IPS-15b (cell line): ENCODE measurements around the gene PABPN1L.

Experiments used
- H3K27me3 ChIP-seq: one replicate; pipeline ENCODE4 v1.6.1; 2013; ENCODE audit warnings: low read length; ENCODE audit not compliant: control insufficient read depth, insufficient read depth
- H3K36me3 ChIP-seq: one replicate; pipeline ENCODE4 v1.6.1; 2013; ENCODE audit warnings: low read length; ENCODE audit not compliant: control insufficient read depth, insufficient read depth
- H3K4me1 ChIP-seq: one replicate; pipeline ENCODE4 v1.6.1; 2013; ENCODE audit warnings: mild to moderate bottlenecking, low read length; ENCODE audit not compliant: control insufficient read depth, insufficient read depth
- H3K4me3 ChIP-seq: one replicate; pipeline ENCODE4 v1.5.1; 2013; ENCODE audit warnings: low read depth, low read length
- H3K9ac ChIP-seq: one replicate; pipeline ENCODE4 v1.6.1; 2013; ENCODE audit warnings: low read depth, mild to moderate bottlenecking, low read length
- H3K9me3 ChIP-seq: one replicate; pipeline ENCODE4 v1.6.1; 2013; ENCODE audit warnings: mild to moderate bottlenecking, low read length; ENCODE audit not compliant: control insufficient read depth, insufficient read depth

The PABPN1L gene

DNA sequence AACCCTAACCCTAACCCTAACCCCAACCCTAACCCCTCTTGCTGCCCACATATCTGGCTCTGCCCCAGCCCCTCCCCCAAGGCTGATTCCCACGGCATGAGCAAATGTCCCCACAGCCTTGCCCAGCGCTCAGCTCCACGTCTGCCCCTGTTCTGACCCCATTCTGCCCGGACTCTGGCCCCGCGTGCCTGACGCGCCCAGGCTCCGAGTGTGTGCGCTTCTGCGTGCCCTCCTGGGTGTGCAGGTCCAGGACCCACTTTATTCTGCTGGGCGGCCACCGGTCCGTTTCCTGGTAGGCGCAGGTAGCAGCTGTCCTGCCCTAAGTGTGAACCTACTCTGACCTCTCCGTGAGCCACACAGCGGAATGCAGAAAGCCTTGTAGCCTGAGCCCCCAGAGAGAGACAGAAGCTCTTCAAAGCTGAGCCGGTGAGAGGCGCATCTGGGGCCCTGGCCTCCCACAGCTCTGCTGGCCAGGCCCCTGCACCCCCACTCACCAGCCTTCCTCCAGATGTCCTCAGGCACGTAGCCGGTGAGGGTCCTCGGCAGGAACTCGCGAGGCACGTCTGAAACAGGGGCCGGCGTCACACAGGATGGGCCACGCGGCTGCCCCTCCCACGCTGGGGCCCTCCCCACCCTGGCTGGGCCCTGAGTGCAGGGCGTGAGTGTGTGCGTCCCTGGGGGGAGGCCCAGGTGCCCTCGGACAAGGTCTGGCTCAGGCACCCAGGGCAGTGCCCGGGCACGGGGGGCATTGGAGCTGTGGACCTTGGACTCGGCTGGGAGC, 14.0 kb upstream of the PABPN1L start:
- no peaks in the 10 kb centered on the region for H3K27me3 ChIP-seq
- H3K4me3 ChIP-seq = no peak overlapping the region
- no peak overlapping the region for H3K9ac ChIP-seq
- H3K36me3 ChIP-seq = no peaks in the 10 kb centered on the region
- H3K4me1 ChIP-seq = no peaks in the 10 kb centered on the region
- H3K9me3 ChIP-seq = no peaks in the 10 kb centered on the region

GRCh38 chr16:88879788-88880055, 13.3 kb upstream of the PABPN1L start:
- H3K36me3 ChIP-seq = no peaks in the 10 kb centered on the region

DNA sequence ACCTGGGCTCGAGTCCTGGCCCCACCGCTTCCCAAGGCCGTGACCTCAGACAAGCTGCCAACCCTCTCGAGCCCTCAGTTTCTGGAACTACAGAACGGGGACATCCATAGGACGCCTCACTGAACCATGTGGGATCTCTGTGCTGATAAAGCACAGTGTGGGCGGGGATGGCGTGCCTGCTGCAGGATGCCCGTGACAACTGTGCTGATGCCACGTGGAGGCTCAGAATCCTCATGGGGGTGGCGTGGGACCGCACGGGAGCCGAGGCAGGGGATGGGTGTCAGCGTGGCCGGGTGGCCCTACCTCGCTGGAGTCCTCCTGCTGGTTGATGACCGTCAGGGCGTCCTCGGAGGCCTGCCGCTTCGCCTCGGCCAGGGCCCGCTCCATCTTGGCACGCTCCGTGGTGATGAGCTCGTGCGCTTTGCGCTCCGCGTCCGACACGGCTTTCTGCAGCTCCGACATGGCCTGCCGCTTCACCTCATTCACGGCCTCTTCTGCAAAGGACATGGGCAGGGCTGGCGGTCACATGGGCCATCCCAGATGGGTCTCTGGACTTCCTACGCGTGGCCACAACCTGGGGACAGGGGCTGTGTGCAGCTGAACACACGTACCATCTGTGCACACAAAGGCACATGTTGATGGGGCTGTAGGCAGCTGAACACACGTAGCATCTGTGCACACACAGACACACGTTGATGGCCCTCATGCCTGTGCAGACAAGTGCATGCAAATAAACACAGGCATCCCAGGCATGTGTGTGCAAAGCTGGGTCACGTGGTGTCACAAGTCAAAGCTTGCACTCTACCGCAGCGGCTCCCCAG, 12.7 kb upstream of the PABPN1L start:
- Histone ChIP-seq H3K36me3 (no peaks in the 10 kb centered on the region), H3K9ac (no peak overlapping the region), H3K4me1 (no peaks in the 10 kb centered on the region), H3K27me3 (no peaks in the 10 kb centered on the region), H3K4me3 (no peak overlapping the region), H3K9me3 (no peaks in the 10 kb centered on the region)

More at GRCh38 chr16:88879788-88880055, 13.3 kb upstream of the PABPN1L start:
- Histone ChIP-seq H3K4me3 (no peak overlapping the region), H3K9ac (no peak overlapping the region), H3K27me3 (no peaks in the 10 kb centered on the region), H3K9me3 (no peaks in the 10 kb centered on the region), H3K4me1 (no peaks in the 10 kb centered on the region)

GRCh38 chr16:88878356-88878755, 11.9 kb upstream of the PABPN1L start:
- Histone ChIP-seq H3K4me3 (no peak overlapping the region), H3K4me1 (no peaks in the 10 kb centered on the region), H3K9ac (no peak overlapping the region), H3K9me3 (no peaks in the 10 kb centered on the region), H3K36me3 (no peaks in the 10 kb centered on the region), H3K27me3 (no peaks in the 10 kb centered on the region)

- no peak overlapping the region for H3K4me3 ChIP-seq
- H3K4me1 ChIP-seq = no peaks in the 10 kb centered on the region
- no peaks in the 10 kb centered on the region for H3K36me3 ChIP-seq
- no peaks in the 10 kb centered on the region for H3K27me3 ChIP-seq
- no peak overlapping the region for H3K9ac ChIP-seq
- H3K9me3 ChIP-seq = no peaks in the 10 kb centered on the region
These were observed 11.3 kb upstream of the PABPN1L start for GRCh38 chr16:88877564-88878289.

DNA sequence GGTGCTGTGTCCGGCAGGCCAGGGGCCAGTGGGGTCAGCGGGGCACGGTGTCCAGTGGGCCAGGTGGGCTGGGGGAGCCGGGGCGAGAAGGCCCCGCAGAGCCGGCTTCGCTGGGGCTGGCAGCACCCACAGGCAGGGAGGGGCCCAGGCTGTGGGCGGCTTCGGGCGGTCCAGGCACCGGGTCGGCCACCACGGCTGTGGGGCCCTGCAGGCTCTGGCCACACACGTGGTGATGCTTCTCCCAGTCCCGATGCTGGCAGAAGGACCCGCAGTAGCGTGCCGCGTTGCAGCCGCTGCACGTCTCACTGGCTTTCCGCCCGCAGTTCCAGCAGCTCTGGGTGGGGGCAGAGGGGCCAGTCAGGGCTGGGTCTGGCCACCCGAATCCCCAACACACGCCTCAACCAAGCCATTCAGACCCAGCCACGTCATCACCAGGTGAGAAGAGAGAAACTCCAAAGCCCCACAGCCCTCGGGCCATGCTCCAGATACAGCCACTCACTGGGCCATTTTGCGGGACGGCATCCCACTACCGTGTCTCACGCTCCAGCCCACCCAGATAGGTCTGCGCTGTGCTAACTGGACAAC, 10.6 kb upstream of the PABPN1L start:
- H3K9ac ChIP-seq = no peak overlapping the region
- H3K4me1 ChIP-seq = no peaks in the 10 kb centered on the region
- no peaks in the 10 kb centered on the region for H3K27me3 ChIP-seq
- H3K4me3 ChIP-seq = no peak overlapping the region
- no peaks in the 10 kb centered on the region for H3K36me3 ChIP-seq
- H3K9me3 ChIP-seq = no peaks in the 10 kb centered on the region

- Histone ChIP-seq H3K4me1 (no peaks in the 10 kb centered on the region), H3K27me3 (no peaks in the 10 kb centered on the region), H3K9me3 (no peaks in the 10 kb centered on the region), H3K36me3 (no peaks in the 10 kb centered on the region), H3K9ac (no peak overlapping the region), H3K4me3 (no peak overlapping the region)
These were observed 9.3 kb upstream of the PABPN1L start for GRCh38 chr16:88875703-88876234.

DNA sequence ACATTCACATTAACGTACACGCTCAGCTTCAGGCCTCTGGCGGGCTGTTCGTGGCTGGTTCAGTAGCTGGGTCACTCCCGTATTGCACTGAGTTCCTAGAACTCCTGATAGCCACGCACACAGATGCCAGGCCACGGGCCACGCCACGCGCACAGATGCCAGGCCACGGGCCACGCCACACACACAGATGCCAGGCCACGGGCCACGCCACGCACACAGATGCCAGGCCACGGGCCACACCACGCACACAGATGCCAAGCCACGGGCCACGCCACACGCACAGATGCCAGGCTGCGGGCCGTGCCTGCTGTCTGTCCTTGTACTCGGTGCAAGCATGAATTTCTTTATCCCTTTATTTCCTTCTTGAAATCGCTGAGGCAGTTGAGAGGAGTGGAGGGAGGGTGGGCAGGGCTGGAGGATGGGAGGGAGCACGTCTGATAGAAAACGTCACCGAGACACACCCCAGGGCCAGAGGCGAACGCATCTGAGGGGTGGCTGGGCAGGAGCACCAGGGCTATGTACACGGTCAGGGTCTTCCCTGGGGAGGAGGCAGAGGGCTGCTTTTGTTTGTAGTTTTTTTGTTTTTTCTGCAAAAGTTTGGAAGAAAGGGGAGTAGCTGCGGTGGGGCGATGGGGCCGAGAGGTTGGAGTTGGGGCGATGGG, 8.6 kb upstream of the PABPN1L start:
- no peak overlapping the region for H3K4me3 ChIP-seq
- no peaks in the 10 kb centered on the region for H3K36me3 ChIP-seq
- no peak overlapping the region for H3K9ac ChIP-seq
- no peaks in the 10 kb centered on the region for H3K27me3 ChIP-seq
- H3K4me1 ChIP-seq = no peaks in the 10 kb centered on the region
- no peaks in the 10 kb centered on the region for H3K9me3 ChIP-seq

- H3K9ac ChIP-seq = no peak overlapping the region
- H3K4me1 ChIP-seq = no peaks in the 10 kb centered on the region
- no peaks in the 10 kb centered on the region for H3K9me3 ChIP-seq
- no peak overlapping the region for H3K4me3 ChIP-seq
- H3K36me3 ChIP-seq = no peaks in the 10 kb centered on the region
- H3K27me3 ChIP-seq = no peaks in the 10 kb centered on the region
These were observed 6.3 kb upstream of the PABPN1L start for GRCh38 chr16:88872650-88873331.

DNA sequence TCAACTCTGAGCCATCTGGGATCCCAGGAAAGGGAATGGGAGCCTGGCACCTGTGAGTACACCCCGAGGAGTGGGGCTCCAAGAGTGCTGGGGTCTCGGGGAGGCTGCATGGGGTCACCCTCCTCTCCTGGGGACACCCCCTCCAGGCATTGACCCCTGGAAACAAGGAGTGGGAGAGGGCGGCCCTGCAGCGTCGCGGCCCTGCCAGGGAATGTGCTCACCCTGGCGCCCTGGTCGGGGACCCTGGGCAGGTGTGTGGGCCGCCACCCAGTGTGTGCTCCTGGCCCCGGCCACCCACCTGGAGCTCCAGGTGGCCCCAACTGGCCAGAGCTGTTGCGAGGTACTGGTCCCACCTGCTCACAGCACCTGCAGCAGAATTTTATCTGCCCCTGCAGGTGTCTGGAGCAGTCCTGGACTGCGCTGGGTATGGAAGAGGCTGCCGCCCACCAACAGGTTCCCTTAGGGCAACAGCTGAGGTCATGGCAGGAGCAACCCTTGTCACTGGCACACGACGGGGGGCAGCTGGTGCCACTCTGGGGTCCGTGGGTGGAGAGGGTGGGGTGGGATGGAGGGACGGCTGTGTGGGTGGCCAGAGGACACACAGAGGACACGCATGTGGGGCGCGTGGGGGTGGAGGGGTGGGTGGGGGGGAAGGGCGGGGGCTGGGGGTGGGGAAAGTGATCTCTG, 5.4 kb upstream of the PABPN1L start:
- H3K9me3 ChIP-seq = no peaks in the 10 kb centered on the region
- H3K27me3 ChIP-seq = no peaks in the 10 kb centered on the region
- H3K4me1 ChIP-seq = no peaks in the 10 kb centered on the region
- no peaks in the 10 kb centered on the region for H3K36me3 ChIP-seq
- H3K9ac ChIP-seq = no peak overlapping the region
- no peak overlapping the region for H3K4me3 ChIP-seq
